Right ventricle myocardium inferior (tissue), 1 donor: Measurements from ENCODE around the gene OGFR. TPM values are rescaled to one million over a fixed set of nuclear protein-coding genes. Genes with fewer than 3 reads are reported as not detected.

ENCODE experiments used
- ATAC-seq: fragments of 200-7000 bp; cut with Tn5 transposase; one replicate; pipeline ENCODE4 v1.9.1; 2020; ENCODE audit warnings: mild to moderate bottlenecking, moderate library complexity
- DNase-seq: peaks from one replicate; pipeline ENCODE4 v3.0.0; 2021; ENCODE audit errors: missing footprints
- intact Hi-C: fragments of 100-400 bp; cut with DNase I; formaldehyde crosslinking; loops from one replicate; pipeline ENCODE4 v1.11.0; 2022
- total RNA-seq: library from RNA; stranded (reverse); fragmentation: NEBNext Ultra II Directional; extraction: Animal tissue kit (Norgen Biotek cat#: 25700); gene quantifications from one replicate; pipeline ENCODE4 v1.2.1, GENCODE V29; 2021
- donor health status: DM: no; HTN: yes; CAD: no; lungs with severe emphysema.

The OGFR gene
- total RNA-seq, 1 donor from 2014 or later: 22.5 TPM

- DNase-seq: peak; percentile 63
- ATAC-seq: no peak
- intact Hi-C loops: no loop called here
Observed at GRCh38 chr20:62778601-62779416, 25.8 kb upstream of the OGFR start.

GRCh38 chr20:62779417-62779685 lies 25.3 kb upstream of the OGFR start:
- ATAC-seq: no peak
- peak; percentile 43 for DNase-seq
- intact Hi-C loops: no loop called here

- intact Hi-C loops: no loop called here
Observed at GRCh38 chr20:62780204-62780603, 24.4 kb upstream of the OGFR start.

GRCh38 chr20:62780696-62781095 lies 23.9 kb upstream of the OGFR start:
- ATAC-seq (no peak), DNase-seq (no peak)
- intact Hi-C loops: no loop called here

More at GRCh38 chr20:62780204-62780603, 24.4 kb upstream of the OGFR start:
- peak; percentile 56 for DNase-seq
- no peak for ATAC-seq

- DNase-seq (no peak), ATAC-seq (no peak)
- intact Hi-C loops: no loop called here
Observed at GRCh38 chr20:62782149-62782892, 22.3 kb upstream of the OGFR start.

- intact Hi-C loops: no loop called here
- peak; percentile 8 for ATAC-seq
- no peak for DNase-seq
Observed at GRCh38 chr20:62782893-62783278, 21.7 kb upstream of the OGFR start.

GRCh38 chr20:62784497-62784896 lies 20.1 kb upstream of the OGFR start:
- no peak for DNase-seq
- ATAC-seq: no peak
- intact Hi-C loops: no loop called here

- DNase-seq (no peak), ATAC-seq (no peak)
- intact Hi-C loops: no loop called here
Observed at GRCh38 chr20:62785393-62785792, 19.2 kb upstream of the OGFR start.

- intact Hi-C loops: no loop called here
- ATAC-seq: no peak
- DNase-seq: no peak
Observed at GRCh38 chr20:62786157-62786556, 18.5 kb upstream of the OGFR start.

- intact Hi-C loops: no loop called here
- ATAC-seq: no peak
- DNase-seq: no peak
Observed at GRCh38 chr20:62787321-62787720, 17.3 kb upstream of the OGFR start.

- ATAC-seq: no peak
- intact Hi-C loops: no loop called here
Observed at GRCh38 chr20:62787866-62788265, 16.8 kb upstream of the OGFR start.

GRCh38 chr20:62788607-62789006 lies 16.0 kb upstream of the OGFR start:
- DNase-seq (no peak), ATAC-seq (no peak)
- intact Hi-C loops: no loop called here

More at GRCh38 chr20:62787866-62788265, 16.8 kb upstream of the OGFR start:
- DNase-seq: no peak

GRCh38 chr20:62790075-62790474 lies 14.6 kb upstream of the OGFR start:
- intact Hi-C loops: loop anchor here (5.0 to 10.0 kb wide), 4 partner anchors 168 to 485 kb away; partner anchors contain the start of genes ADRM1 and RPS21
- ATAC-seq (no peak), DNase-seq (no peak)

GRCh38 chr20:62791301-62792181 lies 13.1 kb upstream of the OGFR start:
- intact Hi-C loops: loop anchor here (1.0 to 10.0 kb wide), 5 partner anchors 123 to 487 kb away; partner anchors contain the start of genes ADRM1 and RPS21
- no peak for DNase-seq
- ATAC-seq: no peak

GRCh38 chr20:62792182-62792939 lies 12.3 kb upstream of the OGFR start:
- no peak for ATAC-seq
- intact Hi-C loops: loop anchor here (1.0 to 10.0 kb wide), 5 partner anchors 124 to 488 kb away; partner anchors contain the start of genes ADRM1 and RPS21
- no peak for DNase-seq

GRCh38 chr20:62792940-62793756 lies 11.5 kb upstream of the OGFR start:
- intact Hi-C loops: loop anchor here (1.0 to 10.0 kb wide), 5 partner anchors 125 to 488 kb away; partner anchors contain the start of genes ADRM1 and RPS21
- ATAC-seq (no peak), DNase-seq (no peak)

- ATAC-seq (no peak), DNase-seq (no peak)
- intact Hi-C loops: loop anchor here (5.0 to 10.0 kb wide), 4 partner anchors 171 to 489 kb away; partner anchors contain the start of genes ADRM1 and RPS21
Observed at GRCh38 chr20:62793757-62794006, 11.0 kb upstream of the OGFR start.
